Type B pancreatic cell (in vitro differentiated cells): Measurements from ENCODE around the gene ALDH4A1. TPM values are rescaled to one million over a fixed set of nuclear protein-coding genes. Genes with fewer than 3 reads are reported as not detected.
"Not testable (repeated sequence)": the region's sequence is repeated elsewhere in the genome, so short reads cannot be mapped to it uniquely, and the experiment has no call there.

Experiments used
- DNase-seq: peaks from one replicate; pipeline ENCODE4 v3.0.0; 2021; ENCODE audit warnings: mixed read lengths; ENCODE audit not compliant: unreplicated experiment; ENCODE audit errors: extremely low spot score
- H3K27ac Mint-ChIP-seq: 2 replicates; pipeline ENCODE4 v1.8.0; 2021; ENCODE audit warnings: mild to moderate bottlenecking, mixed read lengths
- H3K27me3 Mint-ChIP-seq: 2 replicates; pipeline ENCODE4 v1.8.0; 2021; ENCODE audit warnings: mixed read lengths
- H3K36me3 Mint-ChIP-seq: 2 replicates; pipeline ENCODE4 v1.8.0; 2021; ENCODE audit warnings: mixed read lengths
- H3K4me1 Mint-ChIP-seq: one replicate; pipeline ENCODE4 v1.8.0; 2021; ENCODE audit warnings: mixed read lengths; ENCODE audit not compliant: unreplicated experiment
- H3K4me3 Mint-ChIP-seq: 2 replicates; pipeline ENCODE4 v1.8.0; 2021; ENCODE audit warnings: mild to moderate bottlenecking, mixed read lengths
- H3K9me3 Mint-ChIP-seq: 2 replicates; pipeline ENCODE4 v1.8.0; 2021; ENCODE audit warnings: mixed read lengths
- total RNA-seq: library from RNA; stranded (reverse); gene quantifications from 2 replicates; pipeline ENCODE4 v1.2.1, GENCODE V29; 2021; ENCODE audit warnings: low replicate concordance
- TF ChIP-seq, protein P1 (sequence below): fragments of 200-600 bp; sonication (generic); conservative IDR thresholded peaks from 2 replicates; pipeline ENCODE4 v1.5.0; 2021; ENCODE audit warnings: antibody characterized with exemption, mild to moderate bottlenecking

ALDH4A1 gene
- total RNA-seq, 1 donor from 2014 or later = 26.7 TPM

GRCh38 chr1:18895317-18895716 lies 7.0 kb downstream of the ALDH4A1 start:
- no peaks in the 10 kb centered on the region for H3K36me3 Mint-ChIP-seq
- no peaks in the 10 kb centered on the region for H3K27me3 Mint-ChIP-seq
- no peak overlapping the region for H3K27ac Mint-ChIP-seq
- no peaks in the 10 kb centered on the region for H3K9me3 Mint-ChIP-seq
- no peak overlapping the region for H3K4me3 Mint-ChIP-seq
- TF ChIP-seq, protein P1, sequence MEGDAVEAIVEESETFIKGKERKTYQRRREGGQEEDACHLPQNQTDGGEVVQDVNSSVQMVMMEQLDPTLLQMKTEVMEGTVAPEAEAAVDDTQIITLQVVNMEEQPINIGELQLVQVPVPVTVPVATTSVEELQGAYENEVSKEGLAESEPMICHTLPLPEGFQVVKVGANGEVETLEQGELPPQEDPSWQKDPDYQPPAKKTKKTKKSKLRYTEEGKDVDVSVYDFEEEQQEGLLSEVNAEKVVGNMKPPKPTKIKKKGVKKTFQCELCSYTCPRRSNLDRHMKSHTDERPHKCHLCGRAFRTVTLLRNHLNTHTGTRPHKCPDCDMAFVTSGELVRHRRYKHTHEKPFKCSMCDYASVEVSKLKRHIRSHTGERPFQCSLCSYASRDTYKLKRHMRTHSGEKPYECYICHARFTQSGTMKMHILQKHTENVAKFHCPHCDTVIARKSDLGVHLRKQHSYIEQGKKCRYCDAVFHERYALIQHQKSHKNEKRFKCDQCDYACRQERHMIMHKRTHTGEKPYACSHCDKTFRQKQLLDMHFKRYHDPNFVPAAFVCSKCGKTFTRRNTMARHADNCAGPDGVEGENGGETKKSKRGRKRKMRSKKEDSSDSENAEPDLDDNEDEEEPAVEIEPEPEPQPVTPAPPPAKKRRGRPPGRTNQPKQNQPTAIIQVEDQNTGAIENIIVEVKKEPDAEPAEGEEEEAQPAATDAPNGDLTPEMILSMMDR = no peak
- DNase-seq = no peak
- peaks cover 2% of the 10 kb centered on the region for H3K4me1 Mint-ChIP-seq

GRCh38 chr1:18893120-18893519 lies 9.2 kb downstream of the ALDH4A1 start:
- no peak for DNase-seq
- no peaks in the 10 kb centered on the region for H3K27me3 Mint-ChIP-seq
- no peak overlapping the region for H3K27ac Mint-ChIP-seq
- no peak overlapping the region for H3K4me3 Mint-ChIP-seq
- no peaks in the 10 kb centered on the region for H3K4me1 Mint-ChIP-seq
- no peaks in the 10 kb centered on the region for H3K9me3 Mint-ChIP-seq
- no peaks in the 10 kb centered on the region for H3K36me3 Mint-ChIP-seq
- TF ChIP-seq, protein P1 = no peak

GRCh38 chr1:18891858-18892257 lies 10.5 kb downstream of the ALDH4A1 start:
- not testable (repeated sequence) for H3K27me3 Mint-ChIP-seq, H3K4me3 Mint-ChIP-seq, H3K4me1 Mint-ChIP-seq, H3K36me3 Mint-ChIP-seq, H3K9me3 Mint-ChIP-seq, H3K27ac Mint-ChIP-seq, DNase-seq

DNA sequence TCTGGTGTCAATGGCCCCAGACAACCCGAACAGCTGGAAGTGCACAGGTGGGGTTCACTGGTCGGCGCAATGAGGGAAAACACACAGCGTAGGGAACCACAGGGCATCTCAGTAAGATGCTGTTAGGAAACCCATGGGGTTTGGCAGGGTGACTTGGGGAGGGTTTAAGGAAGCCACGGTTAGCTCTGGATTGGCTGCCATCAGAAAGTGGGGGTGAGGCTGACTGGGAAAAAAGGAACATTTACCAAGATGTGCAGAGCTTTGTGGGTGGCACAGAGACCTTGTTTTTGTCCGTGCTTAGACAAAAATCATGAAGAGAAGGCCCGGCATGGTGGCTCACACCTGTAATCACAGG lies 11.0 kb downstream of the ALDH4A1 start:
- no peaks in the 10 kb centered on the region for H3K36me3 Mint-ChIP-seq
- DNase-seq = no peak
- H3K4me1 Mint-ChIP-seq = no peaks in the 10 kb centered on the region
- TF ChIP-seq, protein P1 = no peak
- no peaks in the 10 kb centered on the region for H3K9me3 Mint-ChIP-seq
- H3K27me3 Mint-ChIP-seq = no peaks in the 10 kb centered on the region
- no peak overlapping the region for H3K4me3 Mint-ChIP-seq
- H3K27ac Mint-ChIP-seq = no peak overlapping the region

DNA sequence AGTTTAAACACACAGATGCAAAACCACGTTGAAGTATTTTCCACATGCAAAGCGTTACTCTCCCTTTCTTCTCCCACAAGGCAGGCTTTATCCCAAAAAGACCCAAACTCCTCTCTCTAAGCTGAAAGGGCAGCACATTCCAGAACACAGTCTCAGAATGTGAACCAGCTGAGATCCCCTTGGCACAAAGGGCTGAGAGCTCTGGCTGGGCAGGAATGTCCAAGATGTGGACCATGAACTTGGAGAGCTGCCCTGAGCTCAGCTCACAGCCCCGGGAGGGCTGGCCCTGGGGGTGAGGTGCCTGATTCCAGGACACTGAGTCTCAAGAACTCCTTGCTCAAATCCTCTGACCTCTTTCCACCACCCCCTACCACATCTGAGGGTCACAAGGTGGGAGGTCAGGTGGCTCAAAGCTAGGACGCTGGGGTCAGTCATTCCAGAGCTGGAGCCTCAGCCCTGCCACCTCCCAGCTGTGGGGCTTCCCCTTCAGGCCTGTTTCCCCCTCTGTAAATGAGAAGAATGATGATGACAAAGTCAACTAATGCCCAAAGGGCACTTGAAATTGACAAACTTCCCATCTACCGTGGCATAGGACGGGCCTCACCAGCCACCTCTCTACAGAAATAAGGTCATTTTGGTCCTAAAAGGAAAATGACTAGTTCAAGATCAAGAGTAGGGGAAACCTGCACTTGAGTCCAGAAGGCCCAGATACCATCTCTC lies 11.5 kb downstream of the ALDH4A1 start:
- Mint-ChIP-seq H3K27me3 (no peaks in the 10 kb centered on the region), H3K27ac (no peak overlapping the region), H3K9me3 (no peaks in the 10 kb centered on the region), H3K36me3 (no peaks in the 10 kb centered on the region), H3K4me1 (no peaks in the 10 kb centered on the region), H3K4me3 (no peak overlapping the region)
- DNase-seq = no peak
- TF ChIP-seq, protein P1 = no peak

- no peak for DNase-seq
- H3K4me1 Mint-ChIP-seq = no peaks in the 10 kb centered on the region
- no peaks in the 10 kb centered on the region for H3K36me3 Mint-ChIP-seq
- H3K4me3 Mint-ChIP-seq = no peak overlapping the region
- no peaks in the 10 kb centered on the region for H3K27me3 Mint-ChIP-seq
- H3K9me3 Mint-ChIP-seq = no peaks in the 10 kb centered on the region
- TF ChIP-seq, protein P1 = no peak
- no peak overlapping the region for H3K27ac Mint-ChIP-seq
These were observed 16.4 kb downstream of the ALDH4A1 start for GRCh38 chr1:18886003-18886335.
